GM10248 (cell line): ENCODE measurements around the gene USP19.

Source experiments
- CTCF ChIA-PET: fragments of 300-600 bp; sonication (Branson Sonifier 250); formaldehyde crosslinking; extraction: SDS; loops from one replicate; lab custom pipeline; 2021; ENCODE audit warnings: antibody characterized with exemption; lab: Yijun Ruan, JAX
- POLR2A ChIA-PET: fragments of 350-650 bp; sonication (Branson Sonifier 250); formaldehyde crosslinking; extraction: SDS; loops from one replicate; lab custom pipeline; 2020; ENCODE audit warnings: antibody characterized with exemption; lab: Yijun Ruan, JAX
- DNase-seq: peaks from one replicate; pipeline ENCODE4 v3.0.0; 2012; ENCODE audit errors: extremely low spot score
- TF ChIP-seq, protein P1 (sequence below): IDR thresholded peaks from 2 replicates; pipeline ENCODE4 v1.5.1; 2012; ENCODE audit warnings: mild to moderate bottlenecking, low read depth; ENCODE audit errors: extremely low read depth, missing control alignments, control extremely low read depth

Gene USP19

DNA sequence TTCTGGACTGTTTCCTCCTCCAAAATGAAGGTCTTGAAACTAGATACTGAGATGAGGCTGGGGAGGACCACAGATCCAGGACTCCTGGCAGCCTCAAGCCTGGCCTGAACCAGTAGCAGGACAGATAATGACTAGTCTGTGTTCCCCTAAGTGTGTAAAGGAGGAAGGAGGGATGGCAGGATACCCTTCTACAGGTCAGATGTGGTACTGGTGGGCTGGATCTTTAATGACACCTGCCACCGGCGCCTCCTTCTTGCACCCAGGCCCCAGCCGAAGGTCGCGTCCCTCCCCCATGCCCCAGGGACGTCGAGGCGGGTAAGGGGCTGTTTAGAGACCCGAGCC, 556 bp downstream of the USP19 start:
- TF ChIP-seq, protein P1, sequence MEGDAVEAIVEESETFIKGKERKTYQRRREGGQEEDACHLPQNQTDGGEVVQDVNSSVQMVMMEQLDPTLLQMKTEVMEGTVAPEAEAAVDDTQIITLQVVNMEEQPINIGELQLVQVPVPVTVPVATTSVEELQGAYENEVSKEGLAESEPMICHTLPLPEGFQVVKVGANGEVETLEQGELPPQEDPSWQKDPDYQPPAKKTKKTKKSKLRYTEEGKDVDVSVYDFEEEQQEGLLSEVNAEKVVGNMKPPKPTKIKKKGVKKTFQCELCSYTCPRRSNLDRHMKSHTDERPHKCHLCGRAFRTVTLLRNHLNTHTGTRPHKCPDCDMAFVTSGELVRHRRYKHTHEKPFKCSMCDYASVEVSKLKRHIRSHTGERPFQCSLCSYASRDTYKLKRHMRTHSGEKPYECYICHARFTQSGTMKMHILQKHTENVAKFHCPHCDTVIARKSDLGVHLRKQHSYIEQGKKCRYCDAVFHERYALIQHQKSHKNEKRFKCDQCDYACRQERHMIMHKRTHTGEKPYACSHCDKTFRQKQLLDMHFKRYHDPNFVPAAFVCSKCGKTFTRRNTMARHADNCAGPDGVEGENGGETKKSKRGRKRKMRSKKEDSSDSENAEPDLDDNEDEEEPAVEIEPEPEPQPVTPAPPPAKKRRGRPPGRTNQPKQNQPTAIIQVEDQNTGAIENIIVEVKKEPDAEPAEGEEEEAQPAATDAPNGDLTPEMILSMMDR = no peak
- DNase-seq = no peak
- CTCF ChIA-PET = interaction anchor here (0.6 to 1.9 kb wide), 4 partner anchors 9 to 98 kb away, joined by 3 to 5 read pairs (median 4); partner anchors contain the start of gene NDUFAF3
- POLR2A ChIA-PET = interaction anchor here (1.4 to 1.5 kb wide), 2 partner anchors 8 to 11 kb away, joined by 3 to 11 read pairs; no protein-coding TSS in a partner anchor

DNA sequence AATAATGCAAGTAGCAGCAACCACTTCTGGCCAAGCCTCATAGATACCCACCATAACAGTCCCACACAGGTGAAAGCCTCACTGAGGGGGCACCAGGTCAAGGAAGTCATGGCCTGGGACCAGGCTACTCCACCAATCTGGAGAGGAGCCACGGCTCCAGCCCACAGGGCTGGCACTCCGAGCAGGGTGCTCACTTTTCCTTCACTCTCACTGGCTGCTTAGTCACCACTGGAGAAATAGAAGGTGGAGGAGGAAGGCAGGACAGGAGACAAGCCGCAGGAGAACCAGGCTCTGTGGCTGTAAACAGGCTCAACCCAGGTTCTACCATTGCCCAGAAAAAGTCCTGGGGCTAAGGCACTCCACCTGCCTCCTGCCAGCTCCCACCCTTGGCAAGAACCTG, 1.2 kb downstream of the USP19 start:
- ChIA-PET CTCF (interaction anchor here (0.8 kb wide), 1 partner anchor 18 kb away, joined by 4 read pairs; no protein-coding TSS in a partner anchor), POLR2A (no interaction called here)
- TF ChIP-seq, protein P1 = no peak
- no peak for DNase-seq

DNA sequence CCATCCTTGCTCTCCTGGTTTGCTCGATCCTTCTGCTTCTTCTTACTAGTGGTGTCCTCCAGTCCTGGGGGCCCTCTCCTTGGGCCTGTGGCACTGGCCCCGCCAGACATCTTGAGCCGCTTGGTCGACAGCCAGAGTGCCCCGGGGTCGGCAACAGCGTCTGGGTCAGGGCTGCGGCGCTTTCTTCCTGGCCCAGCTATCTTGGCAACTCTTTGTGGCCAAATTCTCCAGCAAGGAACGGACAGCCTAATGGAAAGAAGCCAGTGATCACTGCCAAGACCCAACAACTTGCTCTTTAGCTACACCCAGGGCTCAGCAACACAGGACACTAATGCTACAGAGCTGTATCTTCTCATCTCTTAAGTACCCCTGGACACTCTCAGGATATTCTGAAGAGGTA, 1.6 kb downstream of the USP19 start:
- TF ChIP-seq, protein P1 = no peak
- ChIA-PET CTCF (interaction anchor here (0.8 kb wide), 1 partner anchor 18 kb away, joined by 4 read pairs; no protein-coding TSS in a partner anchor), POLR2A (no interaction called here)
- no peak for DNase-seq

DNA sequence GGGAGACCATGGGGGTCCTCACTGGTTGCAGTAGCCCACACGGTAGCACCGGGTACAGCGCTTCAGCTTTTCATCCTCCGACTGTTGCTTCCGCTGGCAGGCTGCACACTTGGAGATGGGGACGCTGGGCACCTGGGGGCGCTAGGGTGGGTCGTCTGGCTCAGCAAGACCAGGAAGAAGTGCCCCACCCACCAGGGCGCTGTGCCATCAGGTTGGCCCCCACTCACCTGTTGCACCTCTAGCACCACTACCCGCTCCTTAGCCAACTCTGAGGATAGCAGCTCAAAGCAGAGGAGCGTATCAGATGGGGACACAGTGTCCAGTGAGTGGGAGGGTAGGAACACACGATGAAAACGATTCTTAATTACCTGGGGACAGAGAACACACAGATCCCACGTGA, 8.4 kb downstream of the USP19 start:
- POLR2A ChIA-PET = interaction anchor here (1.9 kb wide), 1 partner anchor 8 kb away, joined by 11 read pairs; the partner anchor contains the start of gene USP19
- DNase-seq = no peak
- TF ChIP-seq, protein P1 = no peak
- CTCF ChIA-PET = no interaction called here

DNA sequence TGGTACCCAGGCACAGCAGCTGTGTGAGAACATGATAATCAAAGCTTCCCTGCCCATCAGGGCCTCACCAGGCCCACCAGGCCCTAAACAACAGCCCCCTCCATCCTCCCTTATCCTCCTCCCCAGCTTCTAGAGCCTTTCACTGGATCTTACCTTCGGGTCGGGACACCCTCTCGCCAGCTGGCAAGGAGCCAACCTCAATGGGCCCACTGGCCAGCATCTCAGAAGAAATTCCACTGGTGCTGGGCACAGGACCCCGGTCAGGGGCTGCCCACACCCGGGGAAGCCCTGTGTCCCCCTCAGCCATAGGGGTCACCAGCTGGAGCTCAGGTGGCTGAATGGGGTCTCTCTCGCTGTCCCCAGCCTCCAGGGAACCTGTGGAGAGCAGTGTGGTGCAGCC, 9.3 kb downstream of the USP19 start:
- ChIA-PET POLR2A (interaction anchor here (0.5 to 1.9 kb wide), 2 partner anchors 9 to 358 kb away, joined by 3 to 11 read pairs; partner anchors contain the start of gene USP19), CTCF (interaction anchor here (0.7 to 1.1 kb wide), 2 partner anchors 9 to 17 kb away, joined by 3 to 5 read pairs; partner anchors contain the start of gene QRICH1)
- no peak for DNase-seq
- TF ChIP-seq, protein P1 = no peak

DNA sequence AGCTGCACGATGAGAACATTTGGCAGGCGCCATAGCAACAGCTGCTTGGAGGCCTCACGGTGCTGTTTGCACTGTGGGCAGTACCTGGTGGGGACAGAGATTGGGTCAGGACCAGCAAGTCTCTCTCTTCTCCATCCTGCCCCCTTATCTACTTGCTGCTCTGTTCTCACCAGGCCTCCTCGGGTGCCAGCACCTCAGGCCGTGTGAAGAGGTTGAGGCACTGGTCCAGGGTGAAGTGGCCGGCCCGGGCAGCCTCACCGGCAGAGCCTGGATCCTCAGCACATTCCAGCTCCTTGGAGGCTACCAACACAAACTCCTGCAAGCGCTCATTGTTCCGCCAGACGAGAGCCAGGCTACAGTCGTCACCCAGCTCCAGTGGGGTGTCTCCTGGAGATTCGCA, 9.8 kb downstream of the USP19 start:
- no peak for DNase-seq
- POLR2A ChIA-PET = interaction anchor here (0.5 to 1.9 kb wide), 3 partner anchors 10 to 359 kb away, joined by 3 to 11 read pairs (median 3); partner anchors contain the start of gene USP19
- CTCF ChIA-PET = interaction anchor here (0.7 to 1.1 kb wide), 2 partner anchors 9 to 17 kb away, joined by 3 to 5 read pairs; partner anchors contain the start of gene QRICH1
- TF ChIP-seq, protein P1 = no peak
